K562 (cell line): ENCODE measurements around the gene TBC1D32. TPM values are rescaled to one million over a fixed set of nuclear protein-coding genes. Genes with fewer than 3 reads are reported as not detected.

ENCODE experiments used
- CHCHD3 ChIP-seq: fragments of 250-450 bp; sonication (Bioruptor Pico); IDR thresholded peaks from 2 replicates; pipeline ENCODE4 v2.1.2; 2022; ENCODE audit warnings: mild to moderate bottlenecking
- LARP7 ChIP-seq: fragments of 450-650 bp; IDR thresholded peaks from 2 replicates; pipeline ENCODE4 v1.6.1; 2016
- RERE ChIP-seq: sonication (generic); formaldehyde crosslinking; IDR thresholded peaks from 2 replicates; pipeline ENCODE4 v1.8.0; 2023; ENCODE audit warnings: missing genetic modification reagents, mild to moderate bottlenecking, borderline replicate concordance
- SIX5 ChIP-seq, 2 experiments: IDR thresholded peaks; 2 replicates each; pipeline ENCODE4 v1.6.1; 2011; ENCODE audit warnings: low read length in 2 of 2, borderline replicate concordance in 1 of 2, low read depth in 1 of 2, mild to moderate bottlenecking in 1 of 2, moderate library complexity in 1 of 2; ENCODE audit not compliant: insufficient read depth in 1 of 2
- SP2 ChIP-seq: IDR thresholded peaks from 2 replicates; pipeline ENCODE4 v1.6.1; 2011; ENCODE audit warnings: mild to moderate bottlenecking, low read depth, low read length, moderate library complexity; ENCODE audit not compliant: poor library complexity, severe bottlenecking; ENCODE audit errors: extremely low read depth
- ZNF253 ChIP-seq: fragments of 250-450 bp; sonication (Bioruptor Pico); conservative IDR thresholded peaks from 2 replicates; pipeline ENCODE4 v1.6.1; 2021; ENCODE audit warnings: mild to moderate bottlenecking
- ZNF274 ChIP-seq: IDR thresholded peaks from 2 replicates; pipeline ENCODE4 v1.6.1; 2011; ENCODE audit warnings: low read depth, mild to moderate bottlenecking, low read length, moderate library complexity, borderline replicate concordance
- polyA plus RNA-seq, 8 experiments: library from polyadenylated mRNA; depleted of rRNA in 4 of 8; stranded (reverse) in 5 of 8; unstranded in 3 of 8; fragments of >200 nt; fragmentation: Nextera tagmentation in 2 of 8; fragmentation: Illumina TruSeq in 1 of 8; extraction: Ambion mirVana in 2 of 8; extraction: Trizol in 1 of 8; gene quantifications; 2 replicates each; pipeline versions ENCODE4 v1.2.1 to v1.2.3, GENCODE V29; 2011 to 2014; ENCODE audit warnings: inconsistent platforms in 1 of 8, missing spikeins in 1 of 8
- total RNA-seq, 7 experiments: library from RNA; depleted of rRNA in 6 of 7; stranded (reverse); fragments of >200 nt in 6 of 7; fragmentation: Illumina TruSeq in 2 of 7; extraction: Trizol in 2 of 7; gene quantifications; 2 replicates each; pipeline versions ENCODE4 v1.2.1 to v1.2.3, GENCODE V29; 2011 to 2021; ENCODE audit warnings: low replicate concordance in 1 of 7

The TBC1D32 gene
- total and polyA plus RNA-seq, 9 of the 15 experiments (the other 6 are each of a cell fraction or from before 2014, with no cell fraction given): 2.5 to 9.6 (median 3.9) TPM

- TF ChIP-seq RERE (CRISPR knock-in tag) (no peak), ZNF253 (CRISPR knock-in tag) (no peak), CHCHD3 (CRISPR knock-in tag) (no peak), SP2 (no peak), SIX5 (IDR thresholded peaks at IDR 0.05; ENCODE audit: borderline replicate concordance in 1 of 2, insufficient read depth in 1 of 2, low read depth in 1 of 2, low read length in 2 of 2) (no peak), ZNF274 (no peak), LARP7 (no peak)
Measured at GRCh38 chr6:121376411-121376810, 42.1 kb upstream of the TBC1D32 start (continued).
